Smooth muscle cell (in vitro differentiated cells): Measurements from ENCODE around the gene GALNT9. TPM values are rescaled to one million over a fixed set of nuclear protein-coding genes. Genes with fewer than 3 reads are reported as not detected.

ENCODE experiments used
- DNase-seq: peaks from one replicate; lab custom pipeline; 2025; ENCODE audit not compliant: unreplicated experiment; lab: John Stamatoyannopoulos, UW
- H2AFZ ChIP-seq: fragments of 200-600 bp; sonication (generic); 2 replicates; pipeline ENCODE4 v1.6.0; 2016; ENCODE audit warnings: antibody characterized with exemption, low read depth, mild to moderate bottlenecking
- H3F3A ChIP-seq: fragments of 200-600 bp; sonication (generic); 2 replicates; pipeline ENCODE4 v1.6.0; 2017; ENCODE audit warnings: antibody characterized with exemption, low read depth
- H3K27ac ChIP-seq: fragments of 200-600 bp; sonication (generic); 2 replicates; pipeline ENCODE4 v1.5.1; 2016; ENCODE audit warnings: low read depth, mild to moderate bottlenecking
- H3K27me3 ChIP-seq: fragments of 200-600 bp; sonication (generic); 2 replicates; pipeline ENCODE4 v1.6.1; 2016; ENCODE audit warnings: low read depth, mild to moderate bottlenecking
- H3K36me3 ChIP-seq: fragments of 200-600 bp; sonication (generic); 2 replicates; pipeline ENCODE4 v1.5.1; 2016; ENCODE audit warnings: low read depth
- H3K4me1 ChIP-seq: fragments of 200-600 bp; sonication (generic); 2 replicates; pipeline ENCODE4 v1.5.1; 2016; ENCODE audit warnings: low read depth
- H3K4me2 ChIP-seq: fragments of 200-600 bp; sonication (generic); 2 replicates; pipeline ENCODE4 v1.6.0; 2016; ENCODE audit warnings: mild to moderate bottlenecking
- H3K4me3 ChIP-seq: fragments of 200-600 bp; sonication (generic); 2 replicates; pipeline ENCODE4 v1.5.1; 2016; ENCODE audit warnings: mild to moderate bottlenecking
- H3K79me2 ChIP-seq: fragments of 200-600 bp; sonication (generic); 2 replicates; pipeline ENCODE4 v1.6.0; 2016; ENCODE audit warnings: low read depth, mild to moderate bottlenecking
- H3K9ac ChIP-seq: fragments of 200-600 bp; sonication (generic); 2 replicates; pipeline ENCODE4 v1.6.0; 2016; ENCODE audit warnings: low read depth
- H3K9me3 ChIP-seq: fragments of 200-600 bp; sonication (generic); replicated peaks from 2 replicates; pipeline ENCODE4 v1.5.1; 2016; ENCODE audit warnings: low read depth
- H4K20me1 ChIP-seq: fragments of 200-600 bp; sonication (generic); 2 replicates; pipeline ENCODE4 v1.6.0; 2016; ENCODE audit warnings: low read depth
- WGBS: methylation state at CpG from one replicate; pipeline ENCODE4 v1.1.7; 2016; ENCODE audit warnings: low lambda C conversion rate; 5-methylcytosine and 5-hydroxymethylcytosine counted together
- polyA plus RNA-seq: library from polyadenylated mRNA; unstranded; fragments of >200 nt; fragmentation: Nextera tagmentation; extraction: Ambion mirVana; gene quantifications from 2 replicates; pipeline ENCODE4 v1.2.1, GENCODE V29; 2016
- total RNA-seq: library from RNA; depleted of rRNA; stranded (reverse); fragments of >200 nt; gene quantifications from 2 replicates; pipeline ENCODE4 v1.2.3, GENCODE V29; 2014
- TF ChIP-seq, protein P1 (sequence below): fragments of 200-600 bp; sonication (generic); IDR thresholded peaks from 2 replicates; pipeline ENCODE4 v1.5.1; 2017; ENCODE audit warnings: borderline replicate concordance, mild to moderate bottlenecking, antibody characterized with exemption; ENCODE audit not compliant: insufficient read depth, poor library complexity, severe bottlenecking

GALNT9 gene
- total and polyA plus RNA-seq, 2 experiments from 2014 or later: 1.1 TPM; not detected in 1

DNA sequence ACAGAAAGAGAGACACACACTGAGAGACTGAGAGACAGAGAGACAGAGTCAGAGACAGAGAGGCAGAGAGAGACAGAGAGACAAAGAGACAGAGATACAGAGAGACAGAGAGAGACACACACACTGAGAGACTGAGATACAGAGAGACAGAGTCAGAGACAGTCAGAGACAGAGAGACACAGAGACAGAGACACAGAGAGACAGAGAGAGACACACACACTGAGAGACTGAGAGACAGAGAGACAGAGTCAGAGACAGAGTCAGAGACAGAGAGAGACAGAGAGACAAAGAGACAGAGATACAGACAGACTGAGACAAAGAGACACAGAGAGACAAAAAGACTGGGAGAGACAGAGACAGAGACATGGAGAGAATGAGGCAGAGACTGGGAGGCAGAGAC lies 90.0 kb downstream of the GALNT9 start:
- Histone ChIP-seq H3K9me3 (no peaks in the 10 kb centered on the region), H3K4me3 (no peak overlapping the region)
- no peak for DNase-seq

DNA sequence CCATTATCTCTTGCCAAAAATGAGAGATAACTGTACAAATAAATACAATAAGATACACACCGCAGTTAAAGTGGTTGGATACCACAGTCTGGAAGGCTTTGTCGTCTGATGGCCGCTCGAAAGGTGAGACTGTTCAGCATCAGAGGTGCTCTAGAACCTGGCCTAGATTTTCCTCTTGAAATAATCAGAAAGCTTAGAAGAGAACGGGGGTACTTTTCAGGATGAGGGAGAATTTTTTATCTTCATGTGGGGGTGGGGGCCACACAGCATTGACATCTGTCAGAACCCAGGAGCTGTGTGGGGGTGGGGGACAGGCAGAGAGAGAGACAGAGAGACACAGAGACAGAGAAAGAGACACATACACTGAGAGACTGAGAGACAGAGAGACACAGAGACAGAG lies 90.5 kb downstream of the GALNT9 start:
- 88% methylated on average over 5 of the region's 5 CpGs for WGBS
- Histone ChIP-seq H3K27me3 (no peaks in the 10 kb centered on the region), H3K4me2 (no peak overlapping the region), H3K36me3 (no peaks in the 10 kb centered on the region), H3F3A (no peaks in the 10 kb centered on the region), H3K4me1 (no peaks in the 10 kb centered on the region), H3K9me3 (no peaks in the 10 kb centered on the region), H2AFZ (no peak overlapping the region), H3K27ac (no peak overlapping the region), H4K20me1 (no peaks in the 10 kb centered on the region), H3K9ac (no peak overlapping the region), H3K4me3 (no peak overlapping the region), H3K79me2 (no peaks in the 10 kb centered on the region)
- no peak for DNase-seq
- TF ChIP-seq, protein P1, sequence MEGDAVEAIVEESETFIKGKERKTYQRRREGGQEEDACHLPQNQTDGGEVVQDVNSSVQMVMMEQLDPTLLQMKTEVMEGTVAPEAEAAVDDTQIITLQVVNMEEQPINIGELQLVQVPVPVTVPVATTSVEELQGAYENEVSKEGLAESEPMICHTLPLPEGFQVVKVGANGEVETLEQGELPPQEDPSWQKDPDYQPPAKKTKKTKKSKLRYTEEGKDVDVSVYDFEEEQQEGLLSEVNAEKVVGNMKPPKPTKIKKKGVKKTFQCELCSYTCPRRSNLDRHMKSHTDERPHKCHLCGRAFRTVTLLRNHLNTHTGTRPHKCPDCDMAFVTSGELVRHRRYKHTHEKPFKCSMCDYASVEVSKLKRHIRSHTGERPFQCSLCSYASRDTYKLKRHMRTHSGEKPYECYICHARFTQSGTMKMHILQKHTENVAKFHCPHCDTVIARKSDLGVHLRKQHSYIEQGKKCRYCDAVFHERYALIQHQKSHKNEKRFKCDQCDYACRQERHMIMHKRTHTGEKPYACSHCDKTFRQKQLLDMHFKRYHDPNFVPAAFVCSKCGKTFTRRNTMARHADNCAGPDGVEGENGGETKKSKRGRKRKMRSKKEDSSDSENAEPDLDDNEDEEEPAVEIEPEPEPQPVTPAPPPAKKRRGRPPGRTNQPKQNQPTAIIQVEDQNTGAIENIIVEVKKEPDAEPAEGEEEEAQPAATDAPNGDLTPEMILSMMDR: no peak

More for the DNA sequence above, 90.0 kb downstream of the GALNT9 start:
- no peaks in the 10 kb centered on the region for H3K36me3 ChIP-seq
- no peaks in the 10 kb centered on the region for H3K27me3 ChIP-seq
- H3K4me1 ChIP-seq: no peaks in the 10 kb centered on the region
- H3K4me2 ChIP-seq: no peak overlapping the region
- no peaks in the 10 kb centered on the region for H3F3A ChIP-seq
- no peak overlapping the region for H2AFZ ChIP-seq
- no peak overlapping the region for H3K9ac ChIP-seq
- TF ChIP-seq, protein P1: no peak
- H3K27ac ChIP-seq: no peak overlapping the region
- H4K20me1 ChIP-seq: no peaks in the 10 kb centered on the region
- no peaks in the 10 kb centered on the region for H3K79me2 ChIP-seq

DNA sequence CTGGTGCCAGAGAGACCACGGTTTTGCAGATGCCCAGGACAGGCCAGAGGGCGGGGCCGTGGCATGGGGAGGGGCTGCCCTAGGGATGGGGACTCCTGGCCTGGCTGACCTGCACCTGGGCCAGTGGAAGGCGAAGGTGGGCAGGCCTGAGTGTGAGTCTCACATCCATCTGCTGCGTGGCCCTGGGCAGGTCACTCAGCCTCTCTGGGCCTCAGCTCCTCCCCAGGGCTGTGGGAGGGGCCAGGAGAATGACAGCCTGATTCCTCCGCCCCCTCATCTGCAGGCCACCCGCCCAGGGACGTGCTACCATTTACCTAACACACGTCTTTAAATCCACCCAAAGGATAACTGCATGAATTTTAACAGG lies 90.9 kb downstream of the GALNT9 start:
- H3K9ac ChIP-seq: no peak overlapping the region
- H4K20me1 ChIP-seq: no peaks in the 10 kb centered on the region
- H3K27me3 ChIP-seq: no peaks in the 10 kb centered on the region
- no peak overlapping the region for H3K4me3 ChIP-seq
- H3K9me3 ChIP-seq: no peaks in the 10 kb centered on the region
- no peaks in the 10 kb centered on the region for H3K4me1 ChIP-seq
- 77% methylated on average over 9 of the region's 9 CpGs for WGBS
- TF ChIP-seq, protein P1: no peak
- no peak overlapping the region for H3K4me2 ChIP-seq
- no peaks in the 10 kb centered on the region for H3K79me2 ChIP-seq
- no peak overlapping the region for H2AFZ ChIP-seq
- H3F3A ChIP-seq: no peaks in the 10 kb centered on the region
- no peaks in the 10 kb centered on the region for H3K36me3 ChIP-seq
- DNase-seq: no peak
- no peak overlapping the region for H3K27ac ChIP-seq

DNA sequence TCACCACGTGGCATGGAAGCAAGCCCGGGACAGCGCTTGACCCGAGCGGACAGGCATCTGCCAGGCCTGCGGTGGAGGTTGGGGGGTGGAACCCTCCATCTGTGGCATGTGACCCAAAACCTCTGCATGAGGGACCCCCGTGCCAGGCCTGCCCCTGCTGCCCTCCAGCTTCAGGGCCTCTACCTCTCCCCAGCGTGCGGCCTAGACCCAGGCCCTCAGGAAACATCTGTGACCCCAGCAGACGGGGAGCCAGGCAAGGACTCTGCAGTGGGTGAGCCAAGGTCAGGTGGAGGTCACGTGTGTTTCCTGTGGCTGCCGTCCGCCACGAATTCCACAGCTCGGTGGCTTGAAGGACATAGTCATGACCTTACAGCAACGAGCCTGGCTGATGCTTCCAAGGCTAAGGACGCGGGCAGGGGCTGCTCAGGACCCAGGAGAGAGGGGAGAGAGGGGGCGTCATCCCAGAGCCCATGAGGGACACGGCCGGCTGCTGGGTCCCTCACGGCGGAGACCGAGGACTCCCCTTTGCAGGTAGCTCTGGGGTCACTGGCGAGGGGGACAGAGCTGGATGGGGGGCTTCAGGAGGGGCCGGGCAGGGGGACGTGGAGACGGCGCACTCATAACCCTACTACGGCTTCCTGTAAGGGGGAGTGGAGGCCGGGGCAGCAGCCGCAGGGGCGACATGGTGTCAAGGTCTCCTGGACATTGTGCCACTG lies 91.5 kb downstream of the GALNT9 start:
- DNase-seq: no peak
- H4K20me1 ChIP-seq: no peaks in the 10 kb centered on the region
- no peak overlapping the region for H3K9ac ChIP-seq
- TF ChIP-seq, protein P1: no peak
- H3K4me3 ChIP-seq: no peak overlapping the region
- no peaks in the 10 kb centered on the region for H3K27me3 ChIP-seq
- H2AFZ ChIP-seq: no peak overlapping the region
- H3K36me3 ChIP-seq: no peaks in the 10 kb centered on the region
- H3K4me2 ChIP-seq: no peak overlapping the region
- WGBS: 93% methylated on average over 29 of the region's 33 CpGs
- no peaks in the 10 kb centered on the region for H3K79me2 ChIP-seq
- no peaks in the 10 kb centered on the region for H3F3A ChIP-seq
- no peak overlapping the region for H3K27ac ChIP-seq
- H3K4me1 ChIP-seq: no peaks in the 10 kb centered on the region
- H3K9me3 ChIP-seq: no peaks in the 10 kb centered on the region
